K562 (cell line): ENCODE measurements around the gene UBE2S. TPM values are rescaled to one million over a fixed set of nuclear protein-coding genes. Genes with fewer than 3 reads are reported as not detected.

Source experiments
- ARID2 ChIP-seq: fragments of 450-650 bp; IDR thresholded peaks from 2 replicates; pipeline ENCODE4 v1.6.1; 2017; ENCODE audit warnings: antibody characterized with exemption, mild to moderate bottlenecking
- BMI1 ChIP-seq: fragments of 150-350 bp; IDR thresholded peaks from 2 replicates; pipeline ENCODE4 v1.6.1; 2014; ENCODE audit warnings: low read length
- EZH2 ChIP-seq: IDR thresholded peaks from 2 replicates; pipeline ENCODE4 v1.6.1; 2012; ENCODE audit warnings: low read depth, mild to moderate bottlenecking, inconsistent platforms, low read length, borderline replicate concordance
- ILF3 ChIP-seq: fragments of 450-650 bp; IDR thresholded peaks from 2 replicates; pipeline ENCODE4 v1.6.1; 2018; ENCODE audit warnings: antibody characterized with exemption, mild to moderate bottlenecking, moderate library complexity, borderline replicate concordance
- JUND ChIP-seq, 2 experiments: IDR thresholded peaks; 2 replicates in 1 of 2; 3 replicates in 1 of 2; pipeline ENCODE4 v1.6.1; 2011; ENCODE audit warnings: borderline replicate concordance in 2 of 2, low read depth in 2 of 2, low read length in 2 of 2, improper control_type of control experiment in 1 of 2, missing biosample characterization in 1 of 2, missing genetic modification characterization in 1 of 2, missing genetic modification reagents in 1 of 2
- KDM5B ChIP-seq: fragments of 200-600 bp; sonication (generic); IDR thresholded peaks from 2 replicates; pipeline ENCODE4 v1.6.1; 2012; ENCODE audit warnings: low read depth, mild to moderate bottlenecking, moderate library complexity, low read length, control low read depth, inconsistent platforms; ENCODE audit not compliant: insufficient replicate concordance
- PHTF2 ChIP-seq: fragments of 250-450 bp; sonication (Bioruptor Pico); IDR thresholded peaks from 2 replicates; pipeline ENCODE4 v1.5.0; 2021; ENCODE audit warnings: mild to moderate bottlenecking
- POLR2B ChIP-seq: fragments of 450-650 bp; IDR thresholded peaks from 2 replicates; pipeline ENCODE4 v1.6.1; 2018; ENCODE audit warnings: low read depth; ENCODE audit not compliant: partially characterized antibody
- POLR2G ChIP-seq: fragments of 200-400 bp; formaldehyde crosslinking; IDR thresholded peaks from 2 replicates; pipeline ENCODE4 v1.6.1; 2017; ENCODE audit warnings: low read depth, mild to moderate bottlenecking, antibody characterized with exemption, low read length, moderate library complexity
- PPARD ChIP-seq: fragments of 250-450 bp; sonication (Bioruptor Pico); IDR thresholded peaks from 2 replicates; pipeline ENCODE4 v1.8.0; 2022; ENCODE audit warnings: inconsistent platforms, mild to moderate bottlenecking, moderate library complexity
- RB1 ChIP-seq: fragments of 450-650 bp; IDR thresholded peaks from 2 replicates; pipeline ENCODE4 v1.6.1; 2017; ENCODE audit warnings: low read depth, mild to moderate bottlenecking
- RBM22 ChIP-seq: fragments of 200-400 bp; formaldehyde crosslinking; IDR thresholded peaks from 2 replicates; pipeline ENCODE4 v1.6.1; 2018; ENCODE audit warnings: low read length, low read depth; ENCODE audit not compliant: poor library complexity, severe bottlenecking
- U2AF2 ChIP-seq: fragments of 200-400 bp; formaldehyde crosslinking; optimal IDR thresholded peaks from 2 replicates; pipeline ENCODE3; 2017; ENCODE audit warnings: low read depth, mild to moderate bottlenecking, low read length
- ZBTB7A ChIP-seq: IDR thresholded peaks from 2 replicates; pipeline ENCODE4 v1.6.1; 2011; ENCODE audit warnings: low read depth, mild to moderate bottlenecking, low read length, moderate library complexity, borderline replicate concordance; ENCODE audit not compliant: control insufficient read depth
- ZKSCAN3 ChIP-seq: fragments of 250-450 bp; sonication (Bioruptor Pico); IDR thresholded peaks from 2 replicates; pipeline ENCODE4 v1.4.0; 2020
- ZNF174 ChIP-seq: fragments of 250-450 bp; sonication (Bioruptor Pico); IDR thresholded peaks from 2 replicates; pipeline ENCODE4 v1.4.0; 2020; ENCODE audit warnings: mild to moderate bottlenecking
- ZNF316 ChIP-seq: fragments of 450-650 bp; IDR thresholded peaks from 2 replicates; pipeline ENCODE4 v1.6.1; 2016
- ZNF668 ChIP-seq: fragments of 250-450 bp; sonication (Bioruptor Pico); IDR thresholded peaks from 2 replicates; pipeline ENCODE4 v1.8.0; 2022; ENCODE audit warnings: mild to moderate bottlenecking, inconsistent platforms
- polyA plus RNA-seq, 8 experiments: library from polyadenylated mRNA; depleted of rRNA in 4 of 8; stranded (reverse) in 5 of 8; unstranded in 3 of 8; fragments of >200 nt; fragmentation: Nextera tagmentation in 2 of 8; fragmentation: Illumina TruSeq in 1 of 8; extraction: Ambion mirVana in 2 of 8; extraction: Trizol in 1 of 8; gene quantifications; 2 replicates each; pipeline versions ENCODE4 v1.2.1 to v1.2.3, GENCODE V29; 2011 to 2014; ENCODE audit warnings: inconsistent platforms in 1 of 8, missing spikeins in 1 of 8
- total RNA-seq, 7 experiments: library from RNA; depleted of rRNA in 6 of 7; stranded (reverse); fragments of >200 nt in 6 of 7; fragmentation: Illumina TruSeq in 2 of 7; extraction: Trizol in 2 of 7; gene quantifications; 2 replicates each; pipeline versions ENCODE4 v1.2.1 to v1.2.3, GENCODE V29; 2011 to 2021; ENCODE audit warnings: low replicate concordance in 1 of 7
- TF ChIP-seq, protein P1 (sequence below): sonication (generic); formaldehyde crosslinking; IDR thresholded peaks from 2 replicates; pipeline ENCODE4 v1.8.0; 2022; ENCODE audit warnings: mild to moderate bottlenecking, missing genetic modification reagents
- TF ChIP-seq, protein P2 (sequence below): sonication (generic); IDR thresholded peaks from 2 replicates; pipeline ENCODE4 v1.6.1; 2016
- TF ChIP-seq, protein P3 (sequence below): fragments of 450-650 bp; IDR thresholded peaks from 2 replicates; pipeline ENCODE4 v1.6.1; 2018; ENCODE audit warnings: mild to moderate bottlenecking, low read depth; ENCODE audit not compliant: partially characterized antibody

The UBE2S gene
- total and polyA plus RNA-seq, 9 of the 15 experiments (the other 6 are each of a cell fraction or from before 2014, with no cell fraction given) = 1.5 to 1,305 (median 157) TPM

DNA sequence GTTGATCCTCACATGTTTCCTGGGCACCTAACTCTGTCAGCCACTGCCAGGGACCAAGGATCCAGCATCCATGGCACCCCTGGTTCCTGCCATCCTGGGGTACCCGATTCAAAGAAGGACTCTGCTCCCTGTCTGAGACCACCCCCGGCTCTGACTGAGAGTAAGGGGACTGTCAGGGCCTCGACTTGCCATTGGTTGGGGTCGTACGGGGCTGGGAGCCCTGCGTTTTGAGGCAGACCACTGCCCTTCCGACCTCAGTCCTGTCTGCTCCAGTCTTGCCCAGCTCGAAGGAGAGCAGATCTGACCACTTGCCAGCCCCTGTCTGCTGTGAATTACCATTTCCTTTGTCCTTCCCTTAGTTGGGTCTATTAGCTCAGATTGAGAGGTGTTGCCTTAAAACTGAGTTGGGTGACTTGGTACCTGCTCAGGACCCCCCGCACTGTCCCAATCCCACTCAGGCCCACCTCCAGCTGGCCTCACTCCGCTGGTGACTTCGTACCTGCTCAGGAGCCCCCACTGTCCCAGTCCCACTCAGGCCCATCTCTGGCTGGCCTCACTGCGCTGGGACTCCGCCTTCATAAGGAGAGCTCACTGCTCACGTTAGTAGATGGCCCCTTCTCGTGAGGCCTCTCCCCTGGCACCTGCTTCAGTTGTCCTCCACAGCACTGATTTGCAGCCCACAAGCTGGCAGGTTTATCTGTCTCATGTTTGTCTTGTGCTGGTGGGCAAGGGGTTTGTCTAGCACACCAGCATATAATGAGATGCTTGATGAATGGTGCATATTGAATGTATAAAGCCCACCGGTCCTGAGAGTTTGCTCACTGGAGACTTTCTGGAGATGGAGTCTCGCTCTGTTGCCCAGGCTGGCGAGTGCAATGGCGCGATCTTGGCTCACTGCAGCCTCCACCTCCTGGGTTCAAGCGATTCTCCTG, 17.9 kb downstream of the UBE2S start (continued):
- TF ChIP-seq POLR2B = peak; percentile 49
- TF ChIP-seq, protein P1, sequence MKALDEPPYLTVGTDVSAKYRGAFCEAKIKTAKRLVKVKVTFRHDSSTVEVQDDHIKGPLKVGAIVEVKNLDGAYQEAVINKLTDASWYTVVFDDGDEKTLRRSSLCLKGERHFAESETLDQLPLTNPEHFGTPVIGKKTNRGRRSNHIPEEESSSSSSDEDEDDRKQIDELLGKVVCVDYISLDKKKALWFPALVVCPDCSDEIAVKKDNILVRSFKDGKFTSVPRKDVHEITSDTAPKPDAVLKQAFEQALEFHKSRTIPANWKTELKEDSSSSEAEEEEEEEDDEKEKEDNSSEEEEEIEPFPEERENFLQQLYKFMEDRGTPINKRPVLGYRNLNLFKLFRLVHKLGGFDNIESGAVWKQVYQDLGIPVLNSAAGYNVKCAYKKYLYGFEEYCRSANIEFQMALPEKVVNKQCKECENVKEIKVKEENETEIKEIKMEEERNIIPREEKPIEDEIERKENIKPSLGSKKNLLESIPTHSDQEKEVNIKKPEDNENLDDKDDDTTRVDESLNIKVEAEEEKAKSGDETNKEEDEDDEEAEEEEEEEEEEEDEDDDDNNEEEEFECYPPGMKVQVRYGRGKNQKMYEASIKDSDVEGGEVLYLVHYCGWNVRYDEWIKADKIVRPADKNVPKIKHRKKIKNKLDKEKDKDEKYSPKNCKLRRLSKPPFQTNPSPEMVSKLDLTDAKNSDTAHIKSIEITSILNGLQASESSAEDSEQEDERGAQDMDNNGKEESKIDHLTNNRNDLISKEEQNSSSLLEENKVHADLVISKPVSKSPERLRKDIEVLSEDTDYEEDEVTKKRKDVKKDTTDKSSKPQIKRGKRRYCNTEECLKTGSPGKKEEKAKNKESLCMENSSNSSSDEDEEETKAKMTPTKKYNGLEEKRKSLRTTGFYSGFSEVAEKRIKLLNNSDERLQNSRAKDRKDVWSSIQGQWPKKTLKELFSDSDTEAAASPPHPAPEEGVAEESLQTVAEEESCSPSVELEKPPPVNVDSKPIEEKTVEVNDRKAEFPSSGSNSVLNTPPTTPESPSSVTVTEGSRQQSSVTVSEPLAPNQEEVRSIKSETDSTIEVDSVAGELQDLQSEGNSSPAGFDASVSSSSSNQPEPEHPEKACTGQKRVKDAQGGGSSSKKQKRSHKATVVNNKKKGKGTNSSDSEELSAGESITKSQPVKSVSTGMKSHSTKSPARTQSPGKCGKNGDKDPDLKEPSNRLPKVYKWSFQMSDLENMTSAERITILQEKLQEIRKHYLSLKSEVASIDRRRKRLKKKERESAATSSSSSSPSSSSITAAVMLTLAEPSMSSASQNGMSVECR (CRISPR knock-in tag) = no peak
- TF ChIP-seq ZNF316 = no peak
- TF ChIP-seq, protein P2, sequence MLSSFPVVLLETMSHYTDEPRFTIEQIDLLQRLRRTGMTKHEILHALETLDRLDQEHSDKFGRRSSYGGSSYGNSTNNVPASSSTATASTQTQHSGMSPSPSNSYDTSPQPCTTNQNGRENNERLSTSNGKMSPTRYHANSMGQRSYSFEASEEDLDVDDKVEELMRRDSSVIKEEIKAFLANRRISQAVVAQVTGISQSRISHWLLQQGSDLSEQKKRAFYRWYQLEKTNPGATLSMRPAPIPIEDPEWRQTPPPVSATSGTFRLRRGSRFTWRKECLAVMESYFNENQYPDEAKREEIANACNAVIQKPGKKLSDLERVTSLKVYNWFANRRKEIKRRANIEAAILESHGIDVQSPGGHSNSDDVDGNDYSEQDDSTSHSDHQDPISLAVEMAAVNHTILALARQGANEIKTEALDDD = no peak
- TF ChIP-seq ARID2 = no peak
- TF ChIP-seq EZH2 = no peak
- TF ChIP-seq KDM5B = no peak
- TF ChIP-seq RB1 = no peak
- no peak for TF ChIP-seq ZKSCAN3
- TF ChIP-seq PHTF2 (CRISPR knock-in tag) = no peak
- TF ChIP-seq BMI1 = no peak
- TF ChIP-seq POLR2G = 0 out of 2 replicates have a peak, but pooled peaks have one; percentile 12
- TF ChIP-seq ZNF174 (CRISPR knock-in tag) = no peak
- TF ChIP-seq, protein P3, sequence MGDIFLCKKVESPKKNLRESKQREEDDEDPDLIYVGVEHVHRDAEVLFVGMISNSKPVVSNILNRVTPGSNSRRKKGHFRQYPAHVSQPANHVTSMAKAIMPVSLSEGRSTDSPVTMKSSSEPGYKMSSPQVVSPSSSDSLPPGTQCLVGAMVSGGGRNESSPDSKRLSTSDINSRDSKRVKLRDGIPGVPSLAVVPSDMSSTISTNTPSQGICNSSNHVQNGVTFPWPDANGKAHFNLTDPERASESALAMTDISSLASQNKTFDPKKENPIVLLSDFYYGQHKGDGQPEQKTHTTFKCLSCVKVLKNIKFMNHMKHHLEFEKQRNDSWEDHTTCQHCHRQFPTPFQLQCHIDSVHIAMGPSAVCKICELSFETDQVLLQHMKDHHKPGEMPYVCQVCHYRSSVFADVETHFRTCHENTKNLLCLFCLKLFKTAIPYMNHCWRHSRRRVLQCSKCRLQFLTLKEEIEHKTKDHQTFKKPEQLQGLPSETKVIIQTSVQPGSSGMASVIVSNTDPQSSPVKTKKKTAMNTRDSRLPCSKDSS = no peak
- no peak for TF ChIP-seq JUND (IDR thresholded peaks at IDR 0.05; ENCODE audit: borderline replicate concordance, low read depth, low read length)
- no peak for TF ChIP-seq JUND (tag; IDR thresholded peaks at IDR 0.05; ENCODE audit: borderline replicate concordance, low read depth, low read length)
- no peak for TF ChIP-seq ZBTB7A
- TF ChIP-seq U2AF2 = no peak
- TF ChIP-seq ILF3 = no peak
- no peak for TF ChIP-seq ZNF668 (CRISPR knock-in tag)
- TF ChIP-seq PPARD (CRISPR knock-in tag) = no peak
- TF ChIP-seq RBM22 = no peak
